H1 (cell line): ENCODE results near the gene GRIA2. TPM values are rescaled to one million over a fixed set of nuclear protein-coding genes. Genes with fewer than 3 reads are reported as not detected.

Source experiments
- CTCF ChIA-PET: fragments of 300-600 bp; sonication (Branson Sonifier 250); formaldehyde crosslinking; loops from one replicate; lab custom pipeline; 2021; ENCODE audit not compliant: partially characterized antibody; lab: Charles Lee
- POLR2A ChIA-PET: fragments of 300-600 bp; sonication (Branson Sonifier 250); formaldehyde crosslinking; loops from one replicate; lab custom pipeline; 2021; ENCODE audit warnings: inconsistent platforms; ENCODE audit not compliant: partially characterized antibody; lab: Charles Lee
- DNase-seq, 2 experiments: peaks; one replicate each; pipeline versions ENCODE4 v3.0.0 to v3.0.0-alpha.2; 2010 to 2022; ENCODE audit warnings: low spot score in 2 of 2, low read depth in 1 of 2, mixed read lengths in 1 of 2
- FAIRE-seq: peaks from 2 replicates; lab custom pipeline; 2011; peaks lifted over from hg19 to GRCh38; lab: Jason Lieb, UNC
- H2AFZ ChIP-seq: 2 replicates; pipeline ENCODE4 v1.8.1; 2012; ENCODE audit warnings: low read length, inconsistent platforms
- H2AK5ac ChIP-seq: 2 replicates; pipeline ENCODE4 v1.6.1; 2013; ENCODE audit warnings: low read depth, low read length
- H2BK120ac ChIP-seq: replicated peaks from 2 replicates; pipeline ENCODE3; 2013; ENCODE audit warnings: low read depth, low read length, inconsistent platforms
- H2BK12ac ChIP-seq: 2 replicates; pipeline ENCODE4 v1.6.1; 2013; ENCODE audit warnings: low read depth, low read length
- H2BK15ac ChIP-seq: 2 replicates; pipeline ENCODE4 v1.6.1; 2013; ENCODE audit warnings: low read length
- H2BK20ac ChIP-seq: 2 replicates; pipeline ENCODE4 v1.6.1; 2013; ENCODE audit warnings: low read length
- H2BK5ac ChIP-seq: 2 replicates; pipeline ENCODE4 v1.6.1; 2013; ENCODE audit warnings: low read depth, low read length
- H3K14ac ChIP-seq: 2 replicates; pipeline ENCODE4 v1.6.1; 2013; ENCODE audit warnings: inconsistent platforms; ENCODE audit not compliant: insufficient read length
- H3K18ac ChIP-seq: 2 replicates; pipeline ENCODE4 v1.6.1; 2013; ENCODE audit warnings: low read length; ENCODE audit errors: extremely low read depth
- H3K23ac ChIP-seq: 2 replicates; pipeline ENCODE4 v1.6.1; 2013; ENCODE audit warnings: inconsistent platforms; ENCODE audit not compliant: insufficient read length
- H3K23me2 ChIP-seq: 2 replicates; pipeline ENCODE4 v1.6.1; 2013; ENCODE audit warnings: low read depth, low read length
- H3K27ac ChIP-seq: 2 replicates; pipeline ENCODE4 v1.6.1; 2011; ENCODE audit warnings: low read depth, low read length, inconsistent platforms
- H3K27me3 ChIP-seq, 4 experiments: replicated peaks in 1 of 4; 1 replicate in 1 of 4; 2 replicates in 3 of 4; pipeline versions ENCODE4 v1.6.1 to v1.8.1; 2011 to 2013; ENCODE audit warnings: low read length in 3 of 4, mild to moderate bottlenecking in 3 of 4, inconsistent platforms in 2 of 4, mixed read lengths in 2 of 4, moderate library complexity in 1 of 4; ENCODE audit not compliant: control insufficient read depth in 3 of 4, insufficient read depth in 3 of 4; ENCODE audit errors: extremely low read depth in 1 of 4
- H3K36me3 ChIP-seq, 4 experiments: 2 replicates each; pipeline versions ENCODE4 v1.6.1 to v1.8.1; 2011 to 2013; ENCODE audit warnings: mild to moderate bottlenecking in 4 of 4, low read length in 3 of 4, moderate library complexity in 2 of 4, control low read depth in 1 of 4, inconsistent platforms in 1 of 4; ENCODE audit not compliant: insufficient read depth in 4 of 4, control insufficient read depth in 2 of 4
- H3K4ac ChIP-seq: replicated peaks from 2 replicates; pipeline ENCODE3; 2013; ENCODE audit warnings: low read length, low read depth, mixed read lengths, inconsistent platforms; ENCODE audit not compliant: insufficient read length
- H3K4me1 ChIP-seq, 4 experiments: replicated peaks in 1 of 4; 1 replicate in 1 of 4; 2 replicates in 3 of 4; pipeline versions ENCODE4 v1.6.1 to v1.8.1; 2011 to 2013; ENCODE audit warnings: low read length in 3 of 4, inconsistent platforms in 2 of 4, mixed read lengths in 1 of 4; ENCODE audit not compliant: insufficient read depth in 4 of 4, control insufficient read depth in 3 of 4
- H3K4me2 ChIP-seq, 2 experiments: 2 replicates each; pipeline versions ENCODE4 v1.6.1 to v1.8.1; 2011 to 2013; ENCODE audit warnings: low read depth in 2 of 2, low read length in 2 of 2, control low read depth in 1 of 2, inconsistent platforms in 1 of 2, mild to moderate bottlenecking in 1 of 2; ENCODE audit not compliant: insufficient read depth in 1 of 2
- H3K4me3 ChIP-seq, 4 experiments: fragments of 200-600, 300-600 bp in 1 of 4; sonication (generic), shearing (Covaris generic), sonication (Bioruptor Twin) in 1 of 4; 2 replicates each; pipeline versions ENCODE4 v1.5.1 to v1.8.1; 2011 to 2016; ENCODE audit warnings: low read length in 4 of 4, low read depth in 3 of 4, control low read depth in 2 of 4, inconsistent platforms in 2 of 4, mild to moderate bottlenecking in 2 of 4, mixed read lengths in 1 of 4, moderate library complexity in 1 of 4; ENCODE audit not compliant: insufficient read depth in 2 of 4; ENCODE audit errors: extremely low read depth in 1 of 4
- H3K56ac ChIP-seq: replicated peaks from 2 replicates; pipeline ENCODE3; 2013; ENCODE audit warnings: low read depth, mild to moderate bottlenecking, mixed read lengths, low read length, inconsistent platforms; ENCODE audit not compliant: insufficient read length
- H3K79me1 ChIP-seq: 2 replicates; pipeline ENCODE4 v1.6.1; 2013; ENCODE audit warnings: low read depth, low read length, control low read depth
- H3K79me2 ChIP-seq, 2 experiments: 2 replicates each; pipeline versions ENCODE4 v1.6.1 to v1.8.1; 2012 to 2013; ENCODE audit warnings: low read length in 2 of 2, mild to moderate bottlenecking in 2 of 2, inconsistent platforms in 1 of 2; ENCODE audit not compliant: insufficient read depth in 2 of 2, control insufficient read depth in 1 of 2
- H3K9ac ChIP-seq, 4 experiments: replicated peaks in 1 of 4; 1 replicate in 1 of 4; 2 replicates in 3 of 4; pipeline versions ENCODE4 v1.6.1 to v1.8.1; 2011 to 2013; ENCODE audit warnings: low read depth in 3 of 4, low read length in 3 of 4, control low read depth in 2 of 4, mild to moderate bottlenecking in 2 of 4, moderate library complexity in 2 of 4, inconsistent platforms in 1 of 4; ENCODE audit errors: extremely low read depth in 1 of 4
- H3K9me3 ChIP-seq, 2 experiments: 2 replicates each; pipeline versions ENCODE4 v1.6.1 to v1.8.1; 2012 to 2013; ENCODE audit warnings: mild to moderate bottlenecking in 2 of 2, moderate library complexity in 2 of 2, control low read depth in 1 of 2, inconsistent platforms in 1 of 2, low read depth in 1 of 2, low read length in 1 of 2, mixed read lengths in 1 of 2; ENCODE audit not compliant: insufficient read depth in 2 of 2
- H4K20me1 ChIP-seq, 2 experiments: replicated peaks in 1 of 2; 2 replicates each; pipeline versions ENCODE3 to v1.8.1; 2011 to 2013; ENCODE audit warnings: inconsistent platforms in 2 of 2, low read length in 2 of 2, mild to moderate bottlenecking in 1 of 2; ENCODE audit not compliant: insufficient read depth in 2 of 2, control insufficient read depth in 1 of 2
- H4K5ac ChIP-seq: 2 replicates; pipeline ENCODE4 v1.6.1; 2013; ENCODE audit warnings: low read length, low read depth, mixed read lengths, inconsistent platforms; ENCODE audit not compliant: insufficient read length
- H4K8ac ChIP-seq: 2 replicates; pipeline ENCODE4 v1.8.0; 2013; ENCODE audit warnings: mild to moderate bottlenecking, moderate library complexity, low read length, inconsistent platforms; ENCODE audit not compliant: insufficient read depth; ENCODE audit errors: extremely low read depth
- H4K91ac ChIP-seq: replicated peaks from 2 replicates; pipeline ENCODE3; 2013; ENCODE audit warnings: low read length, mixed read lengths, inconsistent platforms; ENCODE audit not compliant: insufficient read length
- CTCF ChIP-seq, 3 experiments: IDR thresholded peaks; 1 replicate in 2 of 3; 2 replicates in 1 of 3; pipeline versions ENCODE4 v1.5.1 to v1.6.1; 2011; ENCODE audit warnings: low read length in 3 of 3, mild to moderate bottlenecking in 3 of 3, inconsistent platforms in 2 of 3, low read depth in 1 of 3, moderate library complexity in 1 of 3; ENCODE audit not compliant: insufficient read depth in 1 of 3; ENCODE audit errors: control extremely low read depth in 1 of 3
- EZH2 ChIP-seq: fragments of 200-600 bp; sonication (generic); IDR thresholded peaks from 2 replicates; pipeline ENCODE4 v1.7.1; 2012; ENCODE audit warnings: low read depth, mild to moderate bottlenecking, moderate library complexity, low read length, inconsistent platforms; ENCODE audit not compliant: severe bottlenecking
- HDAC2 ChIP-seq, 2 experiments: fragments of 300-600 bp in 1 of 2; sonication (generic) in 1 of 2; IDR thresholded peaks; 2 replicates each; pipeline ENCODE4 v1.6.1; 2011 to 2012; ENCODE audit warnings: low read depth in 2 of 2, low read length in 2 of 2, mild to moderate bottlenecking in 2 of 2, moderate library complexity in 2 of 2, borderline replicate concordance in 1 of 2, inconsistent platforms in 1 of 2
- HDAC6 ChIP-seq: IDR thresholded peaks from one replicate; pipeline ENCODE4 v1.7.1; 2012; ENCODE audit warnings: low read depth, mild to moderate bottlenecking, inconsistent platforms, low read length, moderate library complexity
- RAD21 ChIP-seq, 2 experiments: IDR thresholded peaks in 1 of 2; conservative IDR thresholded peaks in 1 of 2; 2 replicates each; pipeline ENCODE4 v1.6.1; 2011; ENCODE audit warnings: low read depth in 2 of 2, low read length in 2 of 2, improper control_type of control experiment in 1 of 2, inconsistent platforms in 1 of 2, mild to moderate bottlenecking in 1 of 2, moderate library complexity in 1 of 2
- RBBP5 ChIP-seq: IDR thresholded peaks from 2 replicates; pipeline ENCODE4 v1.7.1; 2012; ENCODE audit warnings: low read depth, mild to moderate bottlenecking, inconsistent platforms, low read length, moderate library complexity, borderline replicate concordance
- WGBS, 2 experiments: shearing (Covaris generic) in 1 of 2; methylation state at CpG; one replicate each; pipeline versions ENCODE4 v1.1.6 to v1.1.7; 2013 to 2015; ENCODE audit warnings: low lambda C conversion rate in 2 of 2, mixed read lengths in 2 of 2, inconsistent platforms in 1 of 2, low coverage in 1 of 2, missing lambda C conversion rate in 1 of 2; ENCODE audit not compliant: insufficient replicate concordance in 2 of 2, insufficient coverage in 1 of 2, insufficient read length in 1 of 2; ENCODE audit errors: extremely low coverage in 1 of 2, missing lambda C conversion rate in 1 of 2; 5-methylcytosine and 5-hydroxymethylcytosine counted together
- polyA plus RNA-seq, 7 experiments: library from polyadenylated mRNA; depleted of rRNA in 3 of 7; stranded (reverse) in 5 of 7; unstranded in 2 of 7; fragments of >200 nt in 5 of 7; fragments of 200-250 nt in 2 of 7; gene quantifications; 1 replicate in 5 of 7; 2 replicates in 1 of 7; 4 replicates in 1 of 7; pipeline versions ENCODE4 v1.2.1 to v1.2.3, GENCODE V29; 2011 to 2013; ENCODE audit warnings: missing spikeins in 2 of 7, mixed read lengths in 2 of 7
- total RNA-seq: library from RNA; stranded (reverse); fragmentation: NEBNext Ultra II Directional; extraction: Animal tissue kit (Norgen Biotek cat#: 25700); gene quantifications from 2 replicates; pipeline ENCODE4 v1.2.1, GENCODE V29; 2021

GRIA2 gene
- total and polyA plus RNA-seq, 2 of the 8 experiments (the other 6 are each of a cell fraction or from before 2014, with no cell fraction given), result not detected

- no peak overlapping the region for H2BK5ac ChIP-seq
- peaks cover 2 to 4% of the 10 kb centered on the region in 2 experiments for H4K20me1 ChIP-seq
- no peaks in the 10 kb centered on the region for H3K36me3 ChIP-seq
- H3K56ac ChIP-seq, result no peak overlapping the region
- FAIRE-seq (no peak), DNase-seq (no peak)
- H2AFZ ChIP-seq, result no peak overlapping the region
- no peaks in the 10 kb centered on the region for H3K9me3 ChIP-seq
- no peak overlapping the region for H4K5ac ChIP-seq
- no peak overlapping the region for H4K8ac ChIP-seq
- peaks cover 0 to 7% (median 3%) of the 10 kb centered on the region in 4 experiments; a peak in 1 of 7 replicates for H3K4me1 ChIP-seq
- H2BK12ac ChIP-seq, result no peak overlapping the region
- H3K23ac ChIP-seq, result no peak overlapping the region
- peaks cover 14% of the 10 kb centered on the region; the same call in 1 of the 2 replicates for H3K23me2 ChIP-seq
- no peak overlapping the region for H3K27ac ChIP-seq
- H3K14ac ChIP-seq, result no peak overlapping the region
- H3K79me1 ChIP-seq, result no peaks in the 10 kb centered on the region
- H3K27me3 ChIP-seq, result peaks cover 22 to 39% (median 34%) of the 10 kb centered on the region in 4 experiments
- ChIA-PET CTCF (interaction anchor here (1.8 to 2.4 kb wide), 3 partner anchors 13 to 297 kb away, joined by 5 to 9 read pairs (median 8); no protein-coding TSS in a partner anchor), POLR2A (no interaction called here)
- H4K91ac ChIP-seq, result no peak overlapping the region
- H3K18ac ChIP-seq, result no peak overlapping the region
- no peak overlapping the region for H2BK15ac ChIP-seq
- 61% methylated on average over 3 of the region's 3 CpGs; no CpG with 5 or more reads in 1 of the 2 experiments for WGBS, 2 experiments
- no peak overlapping the region for H2BK120ac ChIP-seq
- no peak overlapping the region for H2AK5ac ChIP-seq
- H3K4ac ChIP-seq, result no peak overlapping the region
- TF ChIP-seq RAD21 (IDR thresholded peaks at IDR 0.05 in 1 of 2, conservative IDR thresholded peaks at IDR 0.05 in 1 of 2; ENCODE audit: low read depth in 2 of 2, low read length in 2 of 2) (peak; percentile 47 to 55), HDAC2 (IDR thresholded peaks at IDR 0.05; ENCODE audit: borderline replicate concordance in 1 of 2, low read depth in 2 of 2, low read length in 2 of 2) (no peak), RBBP5 (no peak), EZH2 (no peak), CTCF (IDR thresholded peaks at IDR 0.05; ENCODE audit: control extremely low read depth in 1 of 3, insufficient read depth in 1 of 3, low read depth in 1 of 3, low read length in 3 of 3) (peak in 1 of 3 experiments; percentile 42; a peak in 2 of 4 replicates), HDAC6 (no peak)
- no peaks in the 10 kb centered on the region for H3K79me2 ChIP-seq
- H3K9ac ChIP-seq, result no peak overlapping the region
- H3K4me3 ChIP-seq, result no peak overlapping the region
- no peak overlapping the region for H3K4me2 ChIP-seq
- no peak overlapping the region for H2BK20ac ChIP-seq
Observed at GRCh38 chr4:157217708-157218107, 2.8 kb upstream of the GRIA2 start.
